ENCODE data around the gene CMTM8.

The CMTM8 gene

DNA sequence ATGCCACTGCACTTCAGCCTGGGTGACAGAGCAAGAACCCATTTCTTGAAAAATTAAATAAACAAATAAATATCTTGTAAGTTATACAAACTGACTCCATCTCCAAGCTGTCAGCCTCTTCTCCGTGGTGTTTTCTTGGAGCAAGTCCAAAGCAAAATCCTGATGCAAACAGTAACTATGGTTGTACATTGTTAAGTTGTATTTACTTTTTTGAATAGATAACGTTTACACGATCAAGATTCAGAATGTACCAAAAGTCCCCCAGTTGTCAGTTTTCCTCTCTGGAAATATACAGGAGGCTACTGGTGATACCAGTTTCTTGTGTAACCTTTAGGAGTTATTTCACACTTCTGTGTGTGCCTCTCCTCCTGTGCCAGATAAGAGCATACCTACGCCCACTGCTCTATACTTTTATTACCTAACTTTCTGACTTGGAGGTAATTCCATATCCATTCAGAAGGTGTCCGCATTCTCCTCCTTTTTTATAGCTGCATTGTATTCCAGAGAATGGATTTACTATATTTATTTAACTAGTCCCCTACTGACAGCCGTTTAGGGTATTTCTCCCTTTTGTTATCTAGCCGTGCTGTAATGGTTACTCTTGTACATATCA is 167.3 kb downstream of the CMTM8 start:
- peaks cover 33% of the 10 kb centered on the region for H3K4me1 ChIP-seq (ENCODE audit: control insufficient read depth, low read length)
- TF ChIP-seq CTCF (IDR thresholded peaks at IDR 0.05; ENCODE audit: low read depth, low read length, poor library complexity, severe bottlenecking) (no peak), EZH2phosphoT487 (IDR thresholded peaks at IDR 0.05; ENCODE audit: borderline replicate concordance, low read length) (no peak)
- H3K9me2 ChIP-seq (replicated peaks; ENCODE audit: control insufficient read depth, low read length): no peaks in the 10 kb centered on the region
- H3K4me2 ChIP-seq (ENCODE audit: low read length): no peak overlapping the region
- no peak overlapping the region for H3K27ac ChIP-seq (ENCODE audit: low read depth, low read length)
- no peaks in the 10 kb centered on the region for H3K36me3 ChIP-seq (ENCODE audit: control insufficient read depth, low read length)
- no peak overlapping the region for H3K4me3 ChIP-seq (ENCODE audit: low read length)
- H3K79me2 ChIP-seq (ENCODE audit: control insufficient read depth, low read length): peaks cover 10% of the 10 kb centered on the region; the same call in 1 of the 2 replicates
- no peaks in the 10 kb centered on the region for H3K27me3 ChIP-seq (ENCODE audit: control insufficient read depth, low read length)
- no peaks in the 10 kb centered on the region for H3K9me3 ChIP-seq (ENCODE audit: control insufficient read depth, insufficient read depth, low read length)
- no peaks in the 10 kb centered on the region for H4K20me1 ChIP-seq (ENCODE audit: control insufficient read depth, insufficient read depth, low read depth, low read length)
- peaks cover 8% of the 10 kb centered on the region for H3F3A ChIP-seq (ENCODE audit: control insufficient read depth, insufficient read depth)

GRCh38 chr3:32406486-32407408 is 168.3 kb downstream of the CMTM8 start:
- Histone ChIP-seq H3K9me3 (ENCODE audit: control insufficient read depth, insufficient read depth, low read length) (no peaks in the 10 kb centered on the region), H3K9me2 (replicated peaks; ENCODE audit: control insufficient read depth, low read length) (no peaks in the 10 kb centered on the region), H3K27ac (ENCODE audit: low read depth, low read length) (no peak overlapping the region), H3K27me3 (ENCODE audit: control insufficient read depth, low read length) (no peaks in the 10 kb centered on the region), H3K4me2 (ENCODE audit: low read length) (no peak overlapping the region), H4K20me1 (ENCODE audit: control insufficient read depth, insufficient read depth, low read depth, low read length) (no peaks in the 10 kb centered on the region), H3K4me1 (ENCODE audit: control insufficient read depth, low read length) (peaks cover 25% of the 10 kb centered on the region), H3F3A (ENCODE audit: control insufficient read depth, insufficient read depth) (peaks cover 2% of the 10 kb centered on the region; the same call in 1 of the 2 replicates), H3K4me3 (ENCODE audit: low read length) (no peak overlapping the region), H3K36me3 (ENCODE audit: control insufficient read depth, low read length) (no peaks in the 10 kb centered on the region), H3K79me2 (ENCODE audit: control insufficient read depth, low read length) (peaks cover 10% of the 10 kb centered on the region; the same call in 1 of the 2 replicates)
- no peak for TF ChIP-seq EZH2phosphoT487 (IDR thresholded peaks at IDR 0.05; ENCODE audit: borderline replicate concordance, low read length)
- TF ChIP-seq CTCF (IDR thresholded peaks at IDR 0.05; ENCODE audit: low read depth, low read length, poor library complexity, severe bottlenecking): no peak

- no peak overlapping the region for H3K4me2 ChIP-seq (ENCODE audit: low read length)
- H3K27me3 ChIP-seq (ENCODE audit: control insufficient read depth, low read length): no peaks in the 10 kb centered on the region
- H3K9me2 ChIP-seq (replicated peaks; ENCODE audit: control insufficient read depth, low read length): no peaks in the 10 kb centered on the region
- no peaks in the 10 kb centered on the region for H3F3A ChIP-seq (ENCODE audit: control insufficient read depth, insufficient read depth)
- H3K27ac ChIP-seq (ENCODE audit: low read depth, low read length): no peak overlapping the region
- no peak overlapping the region for H3K4me3 ChIP-seq (ENCODE audit: low read length)
- H3K79me2 ChIP-seq (ENCODE audit: control insufficient read depth, low read length): no peaks in the 10 kb centered on the region
- H3K9me3 ChIP-seq (ENCODE audit: control insufficient read depth, insufficient read depth, low read length): no peaks in the 10 kb centered on the region
- TF ChIP-seq EZH2phosphoT487 (IDR thresholded peaks at IDR 0.05; ENCODE audit: borderline replicate concordance, low read length) (no peak), CTCF (IDR thresholded peaks at IDR 0.05; ENCODE audit: low read depth, low read length, poor library complexity, severe bottlenecking) (no peak)
- H4K20me1 ChIP-seq (ENCODE audit: control insufficient read depth, insufficient read depth, low read depth, low read length): no peaks in the 10 kb centered on the region
- no peaks in the 10 kb centered on the region for H3K36me3 ChIP-seq (ENCODE audit: control insufficient read depth, low read length)
- H3K4me1 ChIP-seq (ENCODE audit: control insufficient read depth, low read length): peaks cover 33% of the 10 kb centered on the region
Observed at GRCh38 chr3:32410367-32411246, 172.1 kb downstream of the CMTM8 start.
